Activated CD4-positive, alpha-beta T cell treated with anti-CD3 and anti-CD28 coated beads, Interleukin-2, Interleukin-4, amounts not matched to agents 100 ng/mL and 50 ng/mL, durations not matched to agents 16 hours and 8 hours (primary cell): ENCODE results near the gene THSD4.

Experiments
- DNase-seq: peaks from one replicate; pipeline ENCODE4 v3.0.0-alpha.2; 2020; ENCODE audit warnings: low spot score

The THSD4 gene

GRCh38 chr15:71098920-71099319 lies 16.4 kb upstream of the THSD4 start:
- DNase-seq: no peak

GRCh38 chr15:71103102-71103676 lies 12.1 kb upstream of the THSD4 start:
- no peak for DNase-seq

- no peak for DNase-seq
Measured at GRCh38 chr15:71104636-71105035, 10.6 kb upstream of the THSD4 start.

- no peak for DNase-seq
Measured at GRCh38 chr15:71105444-71105843, 9.8 kb upstream of the THSD4 start.

- no peak for DNase-seq
Measured at GRCh38 chr15:71106802-71107500, 8.3 kb upstream of the THSD4 start.

- no peak for DNase-seq
Measured at GRCh38 chr15:71107501-71107815, 7.8 kb upstream of the THSD4 start.

GRCh38 chr15:71109130-71109529 lies 6.1 kb upstream of the THSD4 start:
- DNase-seq: no peak

GRCh38 chr15:71109905-71110304 lies 5.4 kb upstream of the THSD4 start:
- DNase-seq: no peak

- no peak for DNase-seq
Measured at GRCh38 chr15:71110405-71111180, 4.7 kb upstream of the THSD4 start.

- DNase-seq: no peak
Measured at GRCh38 chr15:71111181-71111565, 4.1 kb upstream of the THSD4 start.

- DNase-seq: no peak
Measured at GRCh38 chr15:71111950-71112349, 3.3 kb upstream of the THSD4 start.

GRCh38 chr15:71112429-71112828 lies 2.8 kb upstream of the THSD4 start:
- DNase-seq: no peak

- no peak for DNase-seq
Measured at GRCh38 chr15:71114066-71114680, 1.1 kb upstream of the THSD4 start.

- DNase-seq: peak; percentile 6
Measured at GRCh38 chr15:71115567-71116351, 488 bp downstream of the THSD4 start.

- no peak for DNase-seq
Measured at GRCh38 chr15:71116366-71116765, 1.1 kb downstream of the THSD4 start.

- no peak for DNase-seq
Measured at GRCh38 chr15:71116942-71117341, 1.7 kb downstream of the THSD4 start.

- DNase-seq: no peak
Measured at GRCh38 chr15:71117714-71118305, 2.5 kb downstream of the THSD4 start.

- DNase-seq: no peak
Measured at GRCh38 chr15:71118345-71118744, 3.1 kb downstream of the THSD4 start.

GRCh38 chr15:71118881-71119632 lies 3.8 kb downstream of the THSD4 start:
- DNase-seq: no peak

GRCh38 chr15:71120428-71120944 lies 5.2 kb downstream of the THSD4 start:
- DNase-seq: no peak

GRCh38 chr15:71121442-71121841 lies 6.2 kb downstream of the THSD4 start:
- no peak for DNase-seq
